Measurements from ENCODE around the gene SP5.

DNA sequence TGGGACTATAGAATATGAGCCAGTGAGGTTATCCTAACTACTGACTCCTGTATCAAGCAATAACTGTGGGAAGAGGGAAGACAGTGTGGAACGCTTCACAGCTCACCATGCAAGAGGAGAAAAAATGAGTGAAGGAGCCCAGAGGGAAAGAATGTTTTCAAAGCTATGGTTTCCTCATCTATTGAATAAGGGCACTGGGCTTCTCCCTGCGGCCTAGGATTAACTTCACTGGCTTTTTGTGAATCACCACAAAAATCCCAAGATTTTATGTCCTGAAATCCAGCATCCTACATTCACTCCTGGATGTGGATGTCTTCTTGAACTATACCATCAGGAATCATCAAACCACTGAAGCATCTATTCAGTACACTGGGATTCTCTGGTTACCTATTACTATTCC lies 44.5 kb upstream of the SP5 start:
- TF ChIP-seq, protein P1, sequence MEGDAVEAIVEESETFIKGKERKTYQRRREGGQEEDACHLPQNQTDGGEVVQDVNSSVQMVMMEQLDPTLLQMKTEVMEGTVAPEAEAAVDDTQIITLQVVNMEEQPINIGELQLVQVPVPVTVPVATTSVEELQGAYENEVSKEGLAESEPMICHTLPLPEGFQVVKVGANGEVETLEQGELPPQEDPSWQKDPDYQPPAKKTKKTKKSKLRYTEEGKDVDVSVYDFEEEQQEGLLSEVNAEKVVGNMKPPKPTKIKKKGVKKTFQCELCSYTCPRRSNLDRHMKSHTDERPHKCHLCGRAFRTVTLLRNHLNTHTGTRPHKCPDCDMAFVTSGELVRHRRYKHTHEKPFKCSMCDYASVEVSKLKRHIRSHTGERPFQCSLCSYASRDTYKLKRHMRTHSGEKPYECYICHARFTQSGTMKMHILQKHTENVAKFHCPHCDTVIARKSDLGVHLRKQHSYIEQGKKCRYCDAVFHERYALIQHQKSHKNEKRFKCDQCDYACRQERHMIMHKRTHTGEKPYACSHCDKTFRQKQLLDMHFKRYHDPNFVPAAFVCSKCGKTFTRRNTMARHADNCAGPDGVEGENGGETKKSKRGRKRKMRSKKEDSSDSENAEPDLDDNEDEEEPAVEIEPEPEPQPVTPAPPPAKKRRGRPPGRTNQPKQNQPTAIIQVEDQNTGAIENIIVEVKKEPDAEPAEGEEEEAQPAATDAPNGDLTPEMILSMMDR (IDR thresholded peaks at IDR 0.05; ENCODE audit: extremely low read depth in 1 of 2, insufficient read depth in 1 of 2, low read depth in 1 of 2, low read length in 2 of 2) = no peak
- TF ChIP-seq POLR2AphosphoS5 (IDR thresholded peaks at IDR 0.05; ENCODE audit: insufficient read depth, low read depth, low read length) = no peak
- TF ChIP-seq POLR2A (IDR thresholded peaks at IDR 0.05; ENCODE audit: low read depth, low read length) = no peak
- TF ChIP-seq, protein P2, sequence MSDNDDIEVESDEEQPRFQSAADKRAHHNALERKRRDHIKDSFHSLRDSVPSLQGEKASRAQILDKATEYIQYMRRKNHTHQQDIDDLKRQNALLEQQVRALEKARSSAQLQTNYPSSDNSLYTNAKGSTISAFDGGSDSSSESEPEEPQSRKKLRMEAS (IDR thresholded peaks at IDR 0.05; ENCODE audit: insufficient read depth, insufficient read length) = no peak
- no peak for TF ChIP-seq MYC (IDR thresholded peaks at IDR 0.05; ENCODE audit: low read depth, low read length)
- no peak for TF ChIP-seq EZH2 (IDR thresholded peaks at IDR 0.05; ENCODE audit: borderline replicate concordance, low read depth, low read length, severe bottlenecking)

Measured in endothelial cell of umbilical vein (primary cell).